A549 (cell line): ENCODE measurements around the gene PTPRD. TPM values are rescaled to one million over a fixed set of nuclear protein-coding genes. Genes with fewer than 3 reads are reported as not detected.

Experiments
- ATAC-seq, 2 experiments: fragments of 200-7000 bp in 1 of 2; fragments of >200 bp in 1 of 2; cut with Nextera tagmentation in 1 of 2; cut with Tn5 transposase in 1 of 2; 3 replicates each; pipeline versions ENCODE4 v1.8.0 to v1.9.1; 2018 to 2020; ENCODE audit warnings: mild to moderate bottlenecking in 1 of 2, moderate library complexity in 1 of 2
- CTCF ChIA-PET: fragments of 300-600 bp; sonication (Branson Sonifier 250); formaldehyde crosslinking; extraction: SDS; loops from one replicate; lab custom pipeline; 2021; ENCODE audit warnings: antibody characterized with exemption, inconsistent platforms; lab: Yijun Ruan, JAX
- POLR2A ChIA-PET: fragments of 350-600 bp; formaldehyde crosslinking; extraction: SDS; loops from one replicate; lab custom pipeline; 2021; ENCODE audit warnings: antibody characterized with exemption, inconsistent platforms; lab: Yijun Ruan, JAX
- DNase-seq, 2 experiments: peaks; one replicate each; pipeline versions ENCODE4 v3.0.0 to v3.0.0-alpha.2; 2011 to 2016; ENCODE audit warnings: low read depth in 1 of 2, low spot score in 1 of 2
- FAIRE-seq: peaks from 2 replicates; lab custom pipeline; 2011; peaks lifted over from hg19 to GRCh38; lab: Jason Lieb, UNC
- H3K27ac ChIP-seq, 2 experiments: fragments of >200 bp; sonication (Bioruptor Twin); formaldehyde crosslinking; 3 replicates each; pipeline ENCODE4 v1.5.1; 2016 to 2017
- H3K4me1 ChIP-seq: fragments of >200 bp; sonication (Bioruptor Twin); formaldehyde crosslinking; 3 replicates; pipeline ENCODE4 v1.6.1; 2016
- H3K4me2 ChIP-seq: fragments of >200 bp; sonication (Bioruptor Twin); formaldehyde crosslinking; 3 replicates; pipeline ENCODE4 v1.6.1; 2016
- H3K4me3 ChIP-seq: fragments of >200 bp; sonication (Bioruptor Twin); formaldehyde crosslinking; 3 replicates; pipeline ENCODE4 v1.5.1; 2016
- H3K9me3 ChIP-seq: fragments of >200 bp; sonication (Bioruptor Twin); formaldehyde crosslinking; 3 replicates; pipeline ENCODE4 v1.6.1; 2016
- ATOH8 ChIP-seq: fragments of 250-450 bp; sonication (Bioruptor Pico); IDR thresholded peaks from 2 replicates; pipeline ENCODE4 v1.5.0; 2020; ENCODE audit warnings: low read depth, mild to moderate bottlenecking, moderate library complexity
- CEBPB ChIP-seq, 2 experiments: fragments of >200 bp in 1 of 2; sonication (Bioruptor Twin) in 1 of 2; formaldehyde crosslinking in 1 of 2; IDR thresholded peaks; 2 replicates each; pipeline ENCODE4 v1.6.1; 2012 to 2016
- ESRRA ChIP-seq: fragments of 150-350 bp; IDR thresholded peaks from 2 replicates; pipeline ENCODE4 v1.6.1; 2014; ENCODE audit warnings: mild to moderate bottlenecking, low read length, borderline replicate concordance
- FOSB ChIP-seq: fragments of 250-450 bp; sonication (Bioruptor Pico); IDR thresholded peaks from 2 replicates; pipeline ENCODE4 v1.5.0; 2020; ENCODE audit warnings: mild to moderate bottlenecking, moderate library complexity
- HDAC2 ChIP-seq: fragments of 200-600 bp; sonication (generic); IDR thresholded peaks from 2 replicates; pipeline ENCODE4 v1.6.1; 2016
- HEYL ChIP-seq: fragments of 250-450 bp; sonication (Bioruptor Pico); IDR thresholded peaks from 2 replicates; pipeline ENCODE4 v1.8.0; 2021; ENCODE audit warnings: mild to moderate bottlenecking, moderate library complexity
- HOXB5 ChIP-seq: fragments of 250-450 bp; sonication (Bioruptor Pico); IDR thresholded peaks from 2 replicates; pipeline ENCODE4 v1.5.0; 2020; ENCODE audit warnings: mild to moderate bottlenecking, moderate library complexity
- KDM1A ChIP-seq: fragments of 200-600 bp; sonication (generic); IDR thresholded peaks from 2 replicates; pipeline ENCODE4 v1.6.1; 2016; ENCODE audit warnings: low read depth, mild to moderate bottlenecking
- MAFK ChIP-seq: fragments of 450-650 bp; IDR thresholded peaks from 2 replicates; pipeline ENCODE4 v1.6.1; 2014; ENCODE audit not compliant: partially characterized antibody
- MYC ChIP-seq: IDR thresholded peaks from 2 replicates; pipeline ENCODE4 v1.6.1; 2012; ENCODE audit warnings: mild to moderate bottlenecking, inconsistent platforms, low read length, improper control_type of control experiment, borderline replicate concordance
- NFE2L2 ChIP-seq: fragments of 150-350 bp; conservative IDR thresholded peaks from 2 replicates; pipeline ENCODE4 v1.6.1; 2014; ENCODE audit warnings: low read length
- POLR2AphosphoS2 ChIP-seq: conservative IDR thresholded peaks from 2 replicates; pipeline ENCODE4 v1.6.1; 2012; ENCODE audit warnings: low read length, improper control_type of control experiment, inconsistent platforms
- RARB ChIP-seq: fragments of 250-450 bp; sonication (Bioruptor Pico); IDR thresholded peaks from 2 replicates; pipeline ENCODE4 v1.8.0; 2021; ENCODE audit warnings: mild to moderate bottlenecking, moderate library complexity
- RCOR1 ChIP-seq: fragments of 150-350 bp; IDR thresholded peaks from 2 replicates; pipeline ENCODE4 v1.6.1; 2014; ENCODE audit warnings: antibody characterized with exemption, low read length, low read depth
- TFCP2L1 ChIP-seq: fragments of 250-450 bp; sonication (Bioruptor Pico); IDR thresholded peaks from 2 replicates; pipeline ENCODE4 v1.5.0; 2021; ENCODE audit warnings: mild to moderate bottlenecking
- USF2 ChIP-seq: fragments of 450-650 bp; IDR thresholded peaks from 2 replicates; pipeline ENCODE4 v1.6.1; 2014; ENCODE audit warnings: antibody characterized with exemption
- WGBS: methylation state at CpG from one replicate; pipeline ENCODE4 v1.1.6; 2017; ENCODE audit errors: missing lambda C conversion rate; 5-methylcytosine and 5-hydroxymethylcytosine counted together
- polyA plus RNA-seq, 4 experiments: library from polyadenylated mRNA; depleted of rRNA in 3 of 4; stranded (reverse); fragments of >200 nt; fragmentation: RNase III in 1 of 4; extraction: RNeasy Plus Mini Kit Qiagen cat#74134 plus additional on column Dnase treatment in 1 of 4; gene quantifications; 2 replicates in 3 of 4; 3 replicates in 1 of 4; pipeline ENCODE4 v1.2.3, GENCODE V29; 2011 to 2017
- TF ChIP-seq, protein P1 (sequence below): fragments of 250-450 bp; sonication (Bioruptor Pico); IDR thresholded peaks from 2 replicates; pipeline ENCODE4 v1.5.0; 2021; ENCODE audit warnings: mild to moderate bottlenecking, moderate library complexity, borderline replicate concordance
- TF ChIP-seq, protein P2 (sequence below): IDR thresholded peaks from 2 replicates; pipeline ENCODE4 v1.6.1; 2012
- TF ChIP-seq, protein P3 (sequence below): fragments of >200 bp; sonication (Bioruptor Twin); formaldehyde crosslinking; IDR thresholded peaks from 3 replicates; pipeline ENCODE4 v1.6.1; 2016
- TF ChIP-seq, protein P4 (sequence below): IDR thresholded peaks from 2 replicates; pipeline ENCODE4 v1.6.1; 2012; ENCODE audit warnings: low read depth, borderline replicate concordance

The PTPRD gene
- polyA plus RNA-seq, 2 of the 4 experiments (the other 2 are of a cell fraction) = 0.39 to 1.3 TPM

- H3K9me3 ChIP-seq = no peaks in the 10 kb centered on the region
- no peak overlapping the region for H3K4me3 ChIP-seq
- H3K4me1 ChIP-seq = no peaks in the 10 kb centered on the region
- H3K27ac ChIP-seq = no peak overlapping the region
- FAIRE-seq = no peak
- TF ChIP-seq TFCP2L1 (CRISPR knock-in tag) (no peak), POLR2AphosphoS2 (no peak)
- TF ChIP-seq, protein P1, sequence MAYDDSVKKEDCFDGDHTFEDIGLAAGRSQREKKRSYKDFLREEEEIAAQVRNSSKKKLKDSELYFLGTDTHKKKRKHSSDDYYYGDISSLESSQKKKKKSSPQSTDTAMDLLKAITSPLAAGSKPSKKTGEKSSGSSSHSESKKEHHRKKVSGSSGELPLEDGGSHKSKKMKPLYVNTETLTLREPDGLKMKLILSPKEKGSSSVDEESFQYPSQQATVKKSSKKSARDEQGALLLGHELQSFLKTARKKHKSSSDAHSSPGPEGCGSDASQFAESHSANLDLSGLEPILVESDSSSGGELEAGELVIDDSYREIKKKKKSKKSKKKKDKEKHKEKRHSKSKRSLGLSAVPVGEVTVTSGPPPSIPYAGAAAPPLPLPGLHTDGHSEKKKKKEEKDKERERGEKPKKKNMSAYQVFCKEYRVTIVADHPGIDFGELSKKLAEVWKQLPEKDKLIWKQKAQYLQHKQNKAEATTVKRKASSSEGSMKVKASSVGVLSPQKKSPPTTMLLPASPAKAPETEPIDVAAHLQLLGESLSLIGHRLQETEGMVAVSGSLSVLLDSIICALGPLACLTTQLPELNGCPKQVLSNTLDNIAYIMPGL (CRISPR knock-in tag) = no peak
- 32% methylated on average over 5 of the region's 5 CpGs for WGBS
- H3K4me2 ChIP-seq = no peak overlapping the region
- ChIA-PET POLR2A (no interaction called here), CTCF (no interaction called here)
- ATAC-seq = no peak
- no peak for DNase-seq
These were observed 2297.6 kb downstream of the PTPRD start for GRCh38 chr9:8315211-8315610.

DNA sequence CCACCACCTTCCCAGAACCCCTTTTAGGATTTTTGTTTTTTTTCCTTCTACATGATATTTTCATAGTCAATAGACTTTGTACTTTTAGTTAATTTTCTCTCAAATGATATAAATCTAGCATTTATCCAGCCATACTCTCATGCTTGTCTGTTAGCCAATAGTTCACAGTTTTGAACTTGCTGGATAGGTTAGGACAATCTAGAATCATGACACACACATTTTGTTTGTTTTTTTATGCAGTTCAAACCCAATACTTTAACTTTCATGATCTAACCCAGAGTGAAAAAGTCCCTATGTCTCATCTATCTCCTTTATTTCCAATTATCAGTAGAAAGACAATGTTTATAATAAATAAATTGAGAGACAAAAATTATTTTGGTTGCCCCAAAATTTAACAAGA, 2303.5 kb downstream of the PTPRD start:
- H3K27ac ChIP-seq = no peak overlapping the region
- H3K4me2 ChIP-seq = no peak overlapping the region
- no peak for DNase-seq
- ChIA-PET POLR2A (no interaction called here), CTCF (no interaction called here)
- ATAC-seq = no peak
- H3K4me3 ChIP-seq = no peak overlapping the region
- no peaks in the 10 kb centered on the region for H3K9me3 ChIP-seq
- TF ChIP-seq, protein P2, sequence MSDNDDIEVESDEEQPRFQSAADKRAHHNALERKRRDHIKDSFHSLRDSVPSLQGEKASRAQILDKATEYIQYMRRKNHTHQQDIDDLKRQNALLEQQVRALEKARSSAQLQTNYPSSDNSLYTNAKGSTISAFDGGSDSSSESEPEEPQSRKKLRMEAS = no peak
- TF ChIP-seq HDAC2 = no peak
- TF ChIP-seq, protein P3, sequence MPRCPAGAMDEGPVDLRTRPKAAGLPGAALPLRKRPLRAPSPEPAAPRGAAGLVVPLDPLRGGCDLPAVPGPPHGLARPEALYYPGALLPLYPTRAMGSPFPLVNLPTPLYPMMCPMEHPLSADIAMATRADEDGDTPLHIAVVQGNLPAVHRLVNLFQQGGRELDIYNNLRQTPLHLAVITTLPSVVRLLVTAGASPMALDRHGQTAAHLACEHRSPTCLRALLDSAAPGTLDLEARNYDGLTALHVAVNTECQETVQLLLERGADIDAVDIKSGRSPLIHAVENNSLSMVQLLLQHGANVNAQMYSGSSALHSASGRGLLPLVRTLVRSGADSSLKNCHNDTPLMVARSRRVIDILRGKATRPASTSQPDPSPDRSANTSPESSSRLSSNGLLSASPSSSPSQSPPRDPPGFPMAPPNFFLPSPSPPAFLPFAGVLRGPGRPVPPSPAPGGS = no peak
- no peak for TF ChIP-seq FOSB (CRISPR knock-in tag)
- no peak for TF ChIP-seq NFE2L2
- no peaks in the 10 kb centered on the region for H3K4me1 ChIP-seq
- no peak for FAIRE-seq

- 1% methylated on average over 2 of the region's 2 CpGs for WGBS
- H3K4me2 ChIP-seq = no peak overlapping the region
- no peak for ATAC-seq
These were observed 2308.1 kb downstream of the PTPRD start for GRCh38 chr9:8304720-8305119.

More at GRCh38 chr9:8304720-8305119, 2308.1 kb downstream of the PTPRD start:
- Histone ChIP-seq H3K4me1 (no peaks in the 10 kb centered on the region), H3K27ac (no peak overlapping the region), H3K9me3 (no peaks in the 10 kb centered on the region), H3K4me3 (no peak overlapping the region)
- FAIRE-seq (no peak), DNase-seq (no peak)
- TF ChIP-seq TFCP2L1 (CRISPR knock-in tag) = no peak
- TF ChIP-seq, protein P4, sequence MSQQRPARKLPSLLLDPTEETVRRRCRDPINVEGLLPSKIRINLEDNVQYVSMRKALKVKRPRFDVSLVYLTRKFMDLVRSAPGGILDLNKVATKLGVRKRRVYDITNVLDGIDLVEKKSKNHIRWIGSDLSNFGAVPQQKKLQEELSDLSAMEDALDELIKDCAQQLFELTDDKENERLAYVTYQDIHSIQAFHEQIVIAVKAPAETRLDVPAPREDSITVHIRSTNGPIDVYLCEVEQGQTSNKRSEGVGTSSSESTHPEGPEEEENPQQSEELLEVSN = no peak
- TF ChIP-seq RCOR1 = no peak
- no peak for TF ChIP-seq MAFK
- TF ChIP-seq, protein P2 = no peak
- no peak for TF ChIP-seq KDM1A
- TF ChIP-seq HOXB5 (CRISPR knock-in tag) = no peak
- TF ChIP-seq USF2 = no peak
- TF ChIP-seq ESRRA = no peak
- no peak for TF ChIP-seq CEBPB (IDR thresholded peaks at IDR 0.05)
- TF ChIP-seq ATOH8 (CRISPR knock-in tag) = no peak
- TF ChIP-seq MYC = no peak
- TF ChIP-seq HEYL (CRISPR knock-in tag) = no peak
- no peak for TF ChIP-seq RARB (CRISPR knock-in tag)
- ChIA-PET CTCF (interaction anchor here (0.9 kb wide), 1 partner anchor 1486 kb away, joined by 5 read pairs; no protein-coding TSS in a partner anchor), POLR2A (no interaction called here)
